PFSK-1 (cell line): Measurements from ENCODE around the gene DNAAF5.

Experiments
- POLR2AphosphoS5 ChIP-seq: IDR thresholded peaks from 2 replicates; pipeline ENCODE4 v1.6.1; 2012; ENCODE audit warnings: low read depth, mild to moderate bottlenecking, control low read depth, low read length, moderate library complexity
- REST ChIP-seq, 2 experiments: IDR thresholded peaks; 2 replicates each; pipeline versions ENCODE4 v1.6.1 to v1.8.0; 2011 to 2012; ENCODE audit warnings: low read depth in 2 of 2, low read length in 2 of 2, control low read depth in 1 of 2, inconsistent platforms in 1 of 2, mild to moderate bottlenecking in 1 of 2, moderate library complexity in 1 of 2; ENCODE audit not compliant: insufficient read depth in 1 of 2
- SIN3A ChIP-seq: IDR thresholded peaks from 2 replicates; pipeline ENCODE4 v1.6.1; 2012; ENCODE audit warnings: mild to moderate bottlenecking, low read length, moderate library complexity, borderline replicate concordance; ENCODE audit not compliant: insufficient read depth

- TF ChIP-seq REST (IDR thresholded peaks at IDR 0.05; ENCODE audit: insufficient read depth in 1 of 2, low read depth in 2 of 2, low read length in 2 of 2) (no peak), POLR2AphosphoS5 (no peak), SIN3A (no peak)
Observed at GRCh38 chr7:724298-724697, 2.2 kb upstream of the DNAAF5 start.
